ENCODE results near the gene KRT38. TPM values are rescaled to one million over a fixed set of nuclear protein-coding genes. Genes with fewer than 3 reads are reported as not detected.

Gene KRT38
- total RNA-seq, 1 experiment from 2014 or later, result not detected

DNA sequence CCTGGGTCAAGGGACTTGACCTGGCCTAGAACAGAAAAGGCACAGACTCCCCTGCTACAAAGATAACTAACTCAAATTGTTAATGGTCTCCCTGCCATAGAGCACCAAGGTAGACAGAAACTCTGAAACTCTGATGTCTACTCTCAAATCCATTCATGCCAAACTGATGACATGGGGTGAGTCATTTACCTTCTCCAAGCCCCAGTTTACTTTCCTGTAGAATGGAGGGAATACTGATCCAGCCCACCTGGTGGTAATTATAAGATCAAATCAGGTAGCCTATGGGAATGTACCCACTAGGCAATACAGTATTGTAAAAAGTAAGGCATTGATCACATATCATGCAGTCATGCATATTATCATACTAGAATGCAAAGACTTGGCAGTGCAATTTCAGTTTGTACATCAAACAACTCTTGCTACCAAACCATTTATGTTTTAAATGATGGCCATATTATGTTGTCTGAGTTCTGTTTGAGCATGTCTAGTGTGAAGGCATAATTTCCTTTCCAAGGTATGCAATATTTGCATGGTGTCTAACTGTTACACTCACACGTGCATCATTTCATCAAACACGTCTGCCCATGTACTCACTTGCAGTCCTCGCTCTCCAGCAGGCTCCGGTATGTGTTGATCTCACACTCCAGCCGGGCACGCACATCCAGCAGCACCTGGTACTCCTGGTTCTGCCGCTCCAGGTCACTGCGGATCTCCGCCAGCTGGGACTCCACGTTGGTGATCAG, 46.4 kb downstream of the KRT38 start:
- H2BK12ac ChIP-seq (ENCODE audit: insufficient read length, low read depth, low read length), result no peak overlapping the region
- H3K4me1 ChIP-seq (ENCODE audit: insufficient read depth, low read length), result no peaks in the 10 kb centered on the region
- H4K8ac ChIP-seq (replicated peaks; ENCODE audit: insufficient read length, low read depth, low read length), result no peak overlapping the region
- no peak overlapping the region for H3K18ac ChIP-seq (ENCODE audit: insufficient read length, low read depth, low read length)
- TF ChIP-seq, protein P1, sequence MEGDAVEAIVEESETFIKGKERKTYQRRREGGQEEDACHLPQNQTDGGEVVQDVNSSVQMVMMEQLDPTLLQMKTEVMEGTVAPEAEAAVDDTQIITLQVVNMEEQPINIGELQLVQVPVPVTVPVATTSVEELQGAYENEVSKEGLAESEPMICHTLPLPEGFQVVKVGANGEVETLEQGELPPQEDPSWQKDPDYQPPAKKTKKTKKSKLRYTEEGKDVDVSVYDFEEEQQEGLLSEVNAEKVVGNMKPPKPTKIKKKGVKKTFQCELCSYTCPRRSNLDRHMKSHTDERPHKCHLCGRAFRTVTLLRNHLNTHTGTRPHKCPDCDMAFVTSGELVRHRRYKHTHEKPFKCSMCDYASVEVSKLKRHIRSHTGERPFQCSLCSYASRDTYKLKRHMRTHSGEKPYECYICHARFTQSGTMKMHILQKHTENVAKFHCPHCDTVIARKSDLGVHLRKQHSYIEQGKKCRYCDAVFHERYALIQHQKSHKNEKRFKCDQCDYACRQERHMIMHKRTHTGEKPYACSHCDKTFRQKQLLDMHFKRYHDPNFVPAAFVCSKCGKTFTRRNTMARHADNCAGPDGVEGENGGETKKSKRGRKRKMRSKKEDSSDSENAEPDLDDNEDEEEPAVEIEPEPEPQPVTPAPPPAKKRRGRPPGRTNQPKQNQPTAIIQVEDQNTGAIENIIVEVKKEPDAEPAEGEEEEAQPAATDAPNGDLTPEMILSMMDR (conservative IDR thresholded peaks at IDR 0.05), result no peak
- H3K27me3 ChIP-seq (ENCODE audit: insufficient read depth, low read length), result no peaks in the 10 kb centered on the region
- no peak overlapping the region for H2AK5ac ChIP-seq (ENCODE audit: insufficient read length, low read length)
- no peak overlapping the region for H3K14ac ChIP-seq (ENCODE audit: insufficient read depth, low read length)
- Mint-ChIP-seq H3K27me3 (ENCODE audit: low read depth) (no peaks in the 10 kb centered on the region; the same call in none of the 2 replicates), H3K27ac (no peak overlapping the region), H3K36me3 (ENCODE audit: insufficient read depth in 1 of 3, low read depth in 3 of 3) (no peaks in the 10 kb centered on the region), H3K4me1 (0 out of 4 replicates have a peak, but pooled peaks cover 0 to 3% of the 10 kb centered on the region in 2 experiments), H3K4me3 (no peak overlapping the region), H3K9me3 (no peaks in the 10 kb centered on the region; a peak in 1 of 5 replicates)
- H4K20me1 ChIP-seq (ENCODE audit: control insufficient read depth, insufficient read depth, insufficient read length), result no peaks in the 10 kb centered on the region
- no peak overlapping the region for H4K5ac ChIP-seq (ENCODE audit: insufficient read length, low read depth, low read length)
- H2BK5ac ChIP-seq (ENCODE audit: insufficient read length, low read length), result no peak overlapping the region
- H3K4me2 ChIP-seq (ENCODE audit: insufficient read depth, insufficient read length, low read length), result no peak overlapping the region
- WGBS (ENCODE audit: extremely low coverage, insufficient read length, low lambda C conversion rate), result no CpG with 5 or more reads among the region's 10 CpGs
- no peaks in the 10 kb centered on the region for H3K79me1 ChIP-seq (ENCODE audit: insufficient read depth, low read depth, low read length, poor library complexity, severe bottlenecking)
- no peak overlapping the region for H2BK15ac ChIP-seq (ENCODE audit: low read depth, low read length)
- no peak overlapping the region for H3K4ac ChIP-seq (ENCODE audit: low read depth, low read length)
- no peak overlapping the region for H2AFZ ChIP-seq (ENCODE audit: low read length)
- H2BK120ac ChIP-seq (ENCODE audit: low read depth, low read length, poor library complexity, severe bottlenecking), result no peak overlapping the region
- no peak overlapping the region for H4K91ac ChIP-seq (ENCODE audit: insufficient read length, low read depth, low read length)
- H3K27ac ChIP-seq (ENCODE audit: insufficient read length, low read depth, low read length), result no peak overlapping the region
- H3T11ph ChIP-seq (ENCODE audit: low read length), result no peak overlapping the region
- H2BK20ac ChIP-seq (ENCODE audit: low read depth, low read length, poor library complexity, severe bottlenecking), result no peak overlapping the region
- no peaks in the 10 kb centered on the region for H3K23me2 ChIP-seq (ENCODE audit: insufficient read length, low read depth, low read length, poor library complexity, severe bottlenecking)
- no peaks in the 10 kb centered on the region for H3K9me3 ChIP-seq (ENCODE audit: control insufficient read depth, low read depth, low read length)
- H3K23ac ChIP-seq (ENCODE audit: insufficient read length, low read depth, low read length), result no peak overlapping the region
- no peak overlapping the region for H3K56ac ChIP-seq (ENCODE audit: insufficient read length, low read depth, low read length)
- no peaks in the 10 kb centered on the region for H3K79me2 ChIP-seq (ENCODE audit: insufficient read depth, low read length)
- no peak for DNase-seq
- no peak overlapping the region for H3K9ac ChIP-seq (ENCODE audit: extremely low read depth, insufficient read length, low read length)

Data from H9 (cell line).